HG03571 (cell line): ENCODE data around the gene HNRNPD.
"Not testable (repeated sequence)": the region's sequence is repeated elsewhere in the genome, so short reads cannot be mapped to it uniquely, and the experiment has no call there.

Experiments used
- ATAC-seq: cut with Tn5 transposase; IDR thresholded peaks from one replicate; pipeline ENCODE4 v1.9.1; 2021; ENCODE audit not compliant: unreplicated experiment

HNRNPD gene

GRCh38 chr4:82373816-82374625 is at the start of gene HNRNPD:
Gene HNRNPD (minus strand): TSS chr4:82373991. CDS start chr4:82373678, 313 bp downstream.
- ATAC-seq, result peak; percentile 95

- no peak for ATAC-seq
These were observed 48.8 kb upstream of the HNRNPD start for GRCh38 chr4:82422616-82423015.

- ATAC-seq, result no peak
These were observed 48.2 kb upstream of the HNRNPD start for GRCh38 chr4:82421796-82422560.

- no peak for ATAC-seq
These were observed 45.7 kb upstream of the HNRNPD start for GRCh38 chr4:82419451-82419850.

- no peak for ATAC-seq
These were observed 42.2 kb upstream of the HNRNPD start for GRCh38 chr4:82415922-82416365.

- not testable (repeated sequence) for ATAC-seq
These were observed 41.3 kb upstream of the HNRNPD start for GRCh38 chr4:82415061-82415460.

- no peak for ATAC-seq
These were observed 29.9 kb upstream of the HNRNPD start for GRCh38 chr4:82403725-82404124.

GRCh38 chr4:82402196-82402775 is 28.5 kb upstream of the HNRNPD start:
- no peak for ATAC-seq

GRCh38 chr4:82401600-82401999 is 27.8 kb upstream of the HNRNPD start:
- ATAC-seq, result no peak

- no peak for ATAC-seq
These were observed 24.5 kb upstream of the HNRNPD start for GRCh38 chr4:82398263-82398662.

- ATAC-seq, result no peak
These were observed 23.7 kb upstream of the HNRNPD start for GRCh38 chr4:82397527-82397926.

- no peak for ATAC-seq
These were observed 21.1 kb upstream of the HNRNPD start for GRCh38 chr4:82394896-82395295.

- not testable (repeated sequence) for ATAC-seq
These were observed 16.3 kb upstream of the HNRNPD start for GRCh38 chr4:82390061-82390460.

- no peak for ATAC-seq
These were observed 14.6 kb upstream of the HNRNPD start for GRCh38 chr4:82388405-82388804.

GRCh38 chr4:82386312-82386711 is 12.5 kb upstream of the HNRNPD start:
- not testable (repeated sequence) for ATAC-seq

GRCh38 chr4:82382751-82383150 is 9.0 kb upstream of the HNRNPD start:
- ATAC-seq, result no peak

GRCh38 chr4:82381661-82382296 is 8.0 kb upstream of the HNRNPD start:
- ATAC-seq, result no peak

GRCh38 chr4:82381235-82381634 is 7.4 kb upstream of the HNRNPD start:
- ATAC-seq, result no peak

GRCh38 chr4:82380831-82381230 is 7.0 kb upstream of the HNRNPD start:
- no peak for ATAC-seq

GRCh38 chr4:82380344-82380743 is 6.6 kb upstream of the HNRNPD start:
- no peak for ATAC-seq

- ATAC-seq, result no peak
These were observed 2.3 kb upstream of the HNRNPD start for GRCh38 chr4:82376109-82376508.
